ENCODE results near the gene PHB1.

The PHB1 gene

GRCh38 chr17:49388290-49388640 is 26.4 kb downstream of the PHB1 start:
- no peak for TF ChIP-seq CTCF (IDR thresholded peaks at IDR 0.05; ENCODE audit: unreplicated experiment in 3 of 3)
- Mint-ChIP-seq H3K9me3 (no peaks in the 10 kb centered on the region), H3K27me3 (ENCODE audit: low read depth) (peaks cover 20% of the 10 kb centered on the region), H3K36me3 (ENCODE audit: low read depth) (no peaks in the 10 kb centered on the region), H3K27ac (no peak overlapping the region), H3K4me3 (no peak overlapping the region), H3K4me1 (peaks cover 8% of the 10 kb centered on the region)

- Mint-ChIP-seq H3K9me3 (no peaks in the 10 kb centered on the region), H3K27me3 (ENCODE audit: low read depth) (peaks cover 20% of the 10 kb centered on the region), H3K4me1 (peaks cover 8% of the 10 kb centered on the region), H3K4me3 (no peak overlapping the region), H3K36me3 (ENCODE audit: low read depth) (no peaks in the 10 kb centered on the region), H3K27ac (no peak overlapping the region)
- TF ChIP-seq CTCF (IDR thresholded peaks at IDR 0.05; ENCODE audit: unreplicated experiment in 3 of 3): no peak
Measured at GRCh38 chr17:49387498-49388289, 27.0 kb downstream of the PHB1 start.

- Mint-ChIP-seq H3K27ac (no peak overlapping the region), H3K4me3 (no peak overlapping the region), H3K36me3 (ENCODE audit: low read depth) (no peaks in the 10 kb centered on the region), H3K27me3 (ENCODE audit: low read depth) (peaks cover 23% of the 10 kb centered on the region), H3K4me1 (peaks cover 8% of the 10 kb centered on the region), H3K9me3 (no peaks in the 10 kb centered on the region)
- TF ChIP-seq CTCF (IDR thresholded peaks at IDR 0.05; ENCODE audit: unreplicated experiment in 3 of 3): no peak
Measured at GRCh38 chr17:49386373-49386772, 28.3 kb downstream of the PHB1 start.

- no peak for TF ChIP-seq CTCF (IDR thresholded peaks at IDR 0.05; ENCODE audit: unreplicated experiment in 3 of 3)
- Mint-ChIP-seq H3K4me1 (no peaks in the 10 kb centered on the region), H3K27me3 (ENCODE audit: low read depth) (peaks cover 23% of the 10 kb centered on the region), H3K9me3 (no peaks in the 10 kb centered on the region), H3K36me3 (ENCODE audit: low read depth) (no peaks in the 10 kb centered on the region), H3K4me3 (no peak overlapping the region), H3K27ac (no peak overlapping the region)
Measured at GRCh38 chr17:49384951-49385350, 29.7 kb downstream of the PHB1 start.

- Mint-ChIP-seq H3K9me3 (no peaks in the 10 kb centered on the region), H3K27ac (no peak overlapping the region), H3K4me3 (no peak overlapping the region), H3K36me3 (ENCODE audit: low read depth) (no peaks in the 10 kb centered on the region), H3K27me3 (ENCODE audit: low read depth) (peaks cover 29% of the 10 kb centered on the region), H3K4me1 (no peaks in the 10 kb centered on the region)
- TF ChIP-seq CTCF (IDR thresholded peaks at IDR 0.05; ENCODE audit: unreplicated experiment in 3 of 3): no peak
Measured at GRCh38 chr17:49383060-49383459, 31.6 kb downstream of the PHB1 start.

- TF ChIP-seq CTCF (IDR thresholded peaks at IDR 0.05; ENCODE audit: unreplicated experiment in 3 of 3): no peak
- Mint-ChIP-seq H3K4me3 (no peak overlapping the region), H3K9me3 (no peaks in the 10 kb centered on the region), H3K27me3 (ENCODE audit: low read depth) (peaks cover 27% of the 10 kb centered on the region), H3K27ac (no peak overlapping the region), H3K36me3 (ENCODE audit: low read depth) (no peaks in the 10 kb centered on the region), H3K4me1 (no peaks in the 10 kb centered on the region)
Measured at GRCh38 chr17:49382556-49382955, 32.1 kb downstream of the PHB1 start.

Data from nephron (organoid).